HG03066 (cell line): ENCODE measurements around the gene CDC25A.
A peak's percentile ranks its signal among the peaks of the same experiment; 100 is the strongest.

Experiments used
- ATAC-seq: cut with Tn5 transposase; IDR thresholded peaks from one replicate; pipeline ENCODE4 v1.9.1; 2021; ENCODE audit warnings: low read depth; ENCODE audit not compliant: unreplicated experiment

Gene CDC25A

DNA sequence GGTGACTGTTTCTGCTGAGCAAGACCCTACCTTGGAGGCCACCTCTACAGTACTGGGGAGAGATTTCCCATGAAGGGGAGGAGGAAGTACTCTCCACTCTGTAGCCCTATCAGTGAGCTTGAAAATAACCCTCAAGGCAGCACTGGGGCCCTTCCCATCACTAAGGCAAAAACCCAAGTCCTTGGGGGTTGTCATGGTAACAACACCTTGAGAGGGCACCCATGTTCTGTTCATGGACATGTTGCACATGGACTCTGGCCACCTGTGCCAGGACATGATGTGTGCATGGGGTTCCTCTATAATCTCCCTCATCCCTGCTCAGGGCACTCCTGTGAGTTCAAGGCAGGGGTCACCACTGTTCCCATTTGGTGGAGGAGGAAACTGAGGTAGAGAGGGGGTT lies 10.9 kb upstream of the CDC25A start:
- ATAC-seq = no peak

DNA sequence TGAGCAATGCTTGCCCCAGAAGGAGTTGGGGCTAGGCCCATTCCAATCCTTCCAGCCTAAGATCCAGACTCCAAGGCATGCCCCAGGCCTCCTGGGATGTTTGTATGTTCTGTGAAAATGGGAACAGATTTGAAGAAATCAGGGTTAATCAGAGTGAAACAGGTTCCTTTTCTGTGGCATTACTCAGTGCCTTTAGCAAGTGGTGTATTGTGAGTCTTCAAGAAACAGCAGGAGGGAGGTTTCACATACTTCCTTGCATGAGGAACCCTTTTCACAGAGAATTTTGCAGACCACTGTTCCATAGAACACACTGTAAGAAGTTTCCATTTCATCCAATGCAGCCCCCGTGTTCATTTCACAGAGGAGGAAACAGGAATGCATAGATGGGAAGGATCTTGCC lies 8.4 kb upstream of the CDC25A start:
- ATAC-seq = no peak

DNA sequence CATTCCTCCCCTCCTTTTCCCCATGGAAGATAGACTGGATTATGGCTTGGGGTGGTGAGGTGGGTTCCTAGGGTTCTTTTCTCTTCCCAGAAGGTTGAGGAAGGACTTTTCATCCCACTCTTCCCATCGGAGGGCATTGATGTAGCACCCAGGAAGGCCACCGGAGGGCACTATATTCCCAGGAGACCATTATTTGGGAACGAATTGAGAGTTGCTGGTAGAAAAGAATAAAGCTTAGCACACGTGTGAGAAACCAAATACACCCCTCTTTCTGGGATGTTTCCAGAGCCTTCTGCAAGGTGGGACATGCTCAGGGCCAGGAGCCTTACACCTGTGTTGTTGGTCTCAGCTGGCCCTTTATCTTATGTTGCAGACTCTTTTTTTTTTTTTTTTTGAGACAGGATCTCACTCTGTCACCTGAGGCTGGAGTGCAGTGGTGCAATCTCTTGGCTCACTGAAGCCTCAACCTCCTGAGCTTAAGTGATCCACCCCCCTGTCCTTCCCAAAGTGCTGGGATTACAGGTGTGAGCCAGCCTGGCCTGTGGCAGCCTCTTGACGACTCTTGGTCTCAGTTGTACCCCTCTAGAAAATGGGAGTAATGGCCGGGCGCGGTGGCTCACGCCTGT lies 6.3 kb upstream of the CDC25A start:
- ATAC-seq = no peak

DNA sequence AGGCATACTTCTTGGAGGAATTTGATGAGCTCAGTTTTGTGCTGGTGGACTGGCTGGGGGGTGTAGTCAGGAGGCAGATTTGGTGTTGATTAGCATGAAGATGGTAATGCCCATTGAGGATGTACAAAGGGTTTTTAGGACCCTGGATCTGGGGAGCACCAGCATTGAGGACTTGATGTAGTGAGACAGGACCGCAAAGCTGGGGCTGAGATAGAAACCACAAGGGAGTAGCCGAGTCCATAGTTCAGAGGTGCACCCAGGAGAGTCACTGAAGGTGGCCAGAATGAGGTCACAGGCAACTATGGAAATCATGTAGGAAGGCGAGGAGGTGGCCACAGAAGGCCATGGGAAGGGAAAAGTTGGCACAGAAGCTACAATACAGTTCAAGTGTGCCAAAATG lies 2.7 kb upstream of the CDC25A start:
- no peak for ATAC-seq

DNA sequence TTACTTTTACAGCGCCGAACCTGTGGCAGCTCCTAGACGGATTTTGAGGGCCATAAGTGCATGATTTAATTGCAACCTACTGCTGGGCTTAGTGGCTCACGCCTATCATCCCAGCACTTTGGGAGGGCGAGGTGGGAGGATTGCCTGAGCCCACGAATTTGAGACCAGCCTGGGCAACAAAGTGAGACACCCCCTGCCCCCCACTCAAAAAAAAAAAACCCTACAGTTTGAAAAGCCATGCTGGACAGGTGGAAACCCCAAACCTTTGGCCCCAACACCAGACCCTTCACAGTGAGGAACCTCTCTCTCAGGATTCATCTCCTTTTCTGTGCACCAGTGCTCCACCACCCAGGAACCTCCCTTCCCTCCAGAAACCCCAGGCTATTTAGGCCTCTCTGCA lies 1.1 kb upstream of the CDC25A start:
- no peak for ATAC-seq

DNA sequence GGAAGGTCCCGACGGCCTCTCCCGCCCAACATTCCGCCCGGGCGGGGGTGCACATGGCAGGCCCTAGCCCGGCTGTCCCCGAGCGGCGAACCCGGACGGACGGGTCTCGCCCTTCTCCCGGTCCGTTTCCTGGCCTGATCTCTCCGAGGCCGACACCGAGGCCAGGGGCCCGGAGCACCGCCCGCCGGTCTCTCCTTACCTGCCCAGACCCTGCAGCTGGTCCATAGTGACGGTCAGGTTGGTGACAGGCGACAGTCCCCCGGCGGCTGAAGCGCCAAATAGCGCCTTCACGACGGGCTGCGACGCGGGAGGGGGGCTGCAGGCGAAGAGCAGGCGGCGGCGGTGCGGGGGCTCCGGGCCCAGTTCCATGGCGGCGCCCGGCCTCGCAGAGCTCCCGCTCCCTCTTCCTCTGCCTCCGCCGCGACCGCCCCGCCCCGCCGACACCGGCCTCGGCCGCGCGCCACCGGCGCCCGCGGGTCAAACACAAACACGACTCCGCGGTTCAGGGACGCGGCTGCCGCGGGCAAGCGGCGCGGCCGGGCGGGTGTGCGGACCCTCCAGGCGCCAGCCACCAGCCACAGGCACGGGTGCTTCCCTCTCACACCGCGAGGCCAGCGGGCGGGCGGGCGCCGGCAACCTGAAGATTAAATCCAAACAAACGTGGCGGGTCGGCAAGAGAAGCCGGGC lies 495 bp downstream of the CDC25A start:
- peak; percentile 21 for ATAC-seq

DNA sequence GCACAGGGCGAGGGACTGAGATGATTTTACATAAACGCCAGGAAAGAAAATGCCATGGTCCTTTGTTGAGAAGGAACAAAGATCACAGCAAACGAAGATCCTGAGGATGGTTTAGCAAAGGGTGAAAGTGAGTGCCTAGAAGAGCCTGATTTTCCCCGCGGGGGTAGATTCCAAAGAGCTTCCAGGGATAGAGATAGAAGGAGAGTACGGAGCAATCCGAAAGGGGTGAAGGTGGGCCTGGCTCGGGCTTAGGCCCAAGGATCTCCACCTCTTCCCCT lies 977 bp downstream of the CDC25A start:
- no peak for ATAC-seq

DNA sequence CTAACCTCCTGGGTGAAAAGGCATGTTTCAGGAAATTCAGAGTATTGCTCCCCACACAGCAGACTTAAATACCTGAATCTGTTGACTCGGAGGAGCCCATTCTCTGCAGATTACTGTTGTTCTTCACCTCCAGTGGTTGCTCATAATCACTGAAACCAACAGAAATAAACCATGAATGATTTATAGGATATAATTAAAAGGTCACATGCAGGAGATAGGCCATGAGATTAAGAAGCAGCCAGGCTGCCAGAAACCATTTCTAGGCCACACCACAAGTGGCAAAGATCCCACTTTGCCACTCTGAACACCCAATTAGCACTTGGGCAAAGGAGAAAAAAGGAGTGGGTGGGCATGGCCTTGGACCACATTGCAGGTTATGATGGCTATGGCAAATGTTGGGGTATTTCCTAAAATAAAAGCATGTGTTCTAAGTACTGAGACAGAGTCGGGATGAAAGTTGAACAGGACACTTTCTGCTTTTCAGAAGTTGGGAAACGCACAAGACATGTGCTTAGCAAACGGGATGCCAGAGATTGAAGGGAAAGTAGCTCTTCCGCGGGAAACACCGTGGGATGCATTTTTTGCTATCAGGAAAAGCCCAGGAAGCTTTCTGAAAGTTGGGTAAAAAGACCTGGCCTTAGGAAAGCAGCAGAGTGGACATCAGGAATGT lies 1.5 kb downstream of the CDC25A start:
- no peak for ATAC-seq

DNA sequence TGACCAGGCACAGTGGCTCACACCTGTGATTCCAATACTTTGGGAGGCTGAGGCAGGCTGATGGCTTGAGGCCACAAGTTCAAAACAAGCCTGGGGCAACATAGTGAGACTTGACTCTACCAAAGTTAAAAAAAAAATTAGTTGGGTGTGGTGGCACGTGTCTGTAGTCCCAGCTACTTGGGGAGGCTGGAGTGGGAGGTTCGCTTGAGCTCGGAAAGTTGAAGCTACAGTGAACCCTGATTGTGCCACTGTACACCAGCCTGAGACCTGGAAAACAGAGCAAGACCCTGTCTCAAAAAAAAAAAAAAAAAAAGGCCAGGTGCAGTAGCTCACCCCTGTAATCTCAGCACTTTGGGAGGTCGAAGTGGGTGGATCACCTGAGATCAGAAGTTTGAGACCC lies 3.1 kb downstream of the CDC25A start:
- no peak for ATAC-seq

DNA sequence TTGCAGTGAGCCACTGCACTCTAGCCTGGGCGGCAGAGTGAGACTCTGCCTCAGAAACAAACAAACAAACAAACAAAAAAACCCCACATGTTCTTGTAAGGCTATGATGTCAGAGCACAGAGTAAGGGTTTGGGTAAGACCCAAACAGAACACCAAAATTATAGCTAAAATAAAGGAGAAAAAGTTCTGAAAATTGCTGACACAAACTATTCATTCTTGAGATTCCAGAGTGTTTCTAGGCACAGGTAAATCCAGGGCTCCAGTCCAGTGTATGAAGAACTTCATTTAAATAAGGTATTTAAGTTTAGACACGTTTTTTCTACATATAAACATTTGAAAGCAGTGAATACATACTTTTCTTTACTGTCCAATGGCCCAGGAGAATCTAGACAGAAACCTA lies 3.9 kb downstream of the CDC25A start:
- no peak for ATAC-seq

DNA sequence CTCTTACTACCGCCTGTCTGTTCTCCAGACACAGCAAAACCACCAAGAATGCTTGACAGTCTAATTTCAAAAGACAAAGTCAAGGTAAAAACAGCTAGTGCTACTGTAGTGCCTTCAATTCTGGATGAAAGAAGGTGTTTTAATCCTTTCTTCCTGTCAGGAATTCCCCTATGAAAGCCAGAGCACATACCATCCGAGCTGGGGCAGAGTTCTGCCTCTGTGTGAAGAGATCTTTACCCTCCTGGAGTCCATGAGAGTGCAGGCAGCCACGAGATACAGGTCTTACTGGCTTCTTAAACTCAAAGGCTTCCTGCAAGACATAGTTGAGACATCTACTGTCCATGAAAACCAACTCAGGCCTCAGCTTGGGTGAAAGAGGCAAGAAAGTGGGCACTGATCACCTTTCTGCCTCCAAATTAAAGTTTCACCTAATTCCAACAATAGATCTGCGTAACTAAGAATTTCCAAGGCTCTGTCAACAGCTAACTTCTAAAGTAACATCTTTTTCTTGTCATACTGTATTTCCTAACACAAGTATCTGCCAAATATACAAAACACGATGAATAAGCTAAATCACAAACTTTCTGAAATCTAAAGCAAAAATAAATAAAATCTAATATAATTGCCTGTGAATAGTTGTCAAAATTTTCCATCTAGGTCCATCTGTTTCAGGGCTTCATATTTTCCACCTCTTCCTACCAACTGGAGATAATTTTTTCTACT lies 7.5 kb downstream of the CDC25A start:
- no peak for ATAC-seq

DNA sequence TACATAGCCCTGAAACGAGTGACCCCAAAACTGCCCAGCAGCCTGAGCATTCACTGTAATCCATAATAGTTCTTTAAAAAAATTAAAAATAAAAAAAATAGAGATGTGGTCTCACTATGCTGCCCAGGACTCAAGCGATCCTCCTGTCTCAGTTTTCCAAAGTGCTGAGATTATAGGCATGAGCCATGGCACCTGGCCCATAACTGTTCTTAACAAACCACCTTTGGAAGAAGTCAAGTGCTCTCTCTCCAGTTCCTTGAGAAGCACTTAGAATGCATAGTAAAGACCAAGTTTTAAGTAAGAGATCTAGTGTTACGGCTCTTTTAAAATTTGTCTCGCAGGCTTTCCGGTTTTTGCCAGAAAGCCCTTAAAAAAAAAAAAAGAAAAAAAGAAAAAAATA lies 8.2 kb downstream of the CDC25A start:
- no peak for ATAC-seq

DNA sequence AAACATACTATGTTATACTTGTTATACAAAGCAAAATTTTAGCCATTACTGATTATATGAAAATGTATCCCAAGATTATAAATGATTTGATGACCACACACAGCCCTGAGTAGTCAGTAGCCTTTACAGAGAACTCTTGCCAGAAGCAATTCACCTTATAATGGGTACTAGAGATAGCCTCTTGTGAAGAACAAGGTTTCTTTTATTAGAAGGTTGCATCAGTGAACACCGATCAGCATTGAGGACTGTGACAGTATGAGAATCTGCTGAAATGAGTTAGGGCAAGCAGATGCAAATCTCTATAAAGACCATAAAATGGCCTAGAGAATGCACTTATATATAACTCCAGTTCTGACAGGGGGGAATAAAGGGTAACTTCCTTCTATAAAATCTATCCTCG lies 10.1 kb downstream of the CDC25A start:
- ATAC-seq = no peak

DNA sequence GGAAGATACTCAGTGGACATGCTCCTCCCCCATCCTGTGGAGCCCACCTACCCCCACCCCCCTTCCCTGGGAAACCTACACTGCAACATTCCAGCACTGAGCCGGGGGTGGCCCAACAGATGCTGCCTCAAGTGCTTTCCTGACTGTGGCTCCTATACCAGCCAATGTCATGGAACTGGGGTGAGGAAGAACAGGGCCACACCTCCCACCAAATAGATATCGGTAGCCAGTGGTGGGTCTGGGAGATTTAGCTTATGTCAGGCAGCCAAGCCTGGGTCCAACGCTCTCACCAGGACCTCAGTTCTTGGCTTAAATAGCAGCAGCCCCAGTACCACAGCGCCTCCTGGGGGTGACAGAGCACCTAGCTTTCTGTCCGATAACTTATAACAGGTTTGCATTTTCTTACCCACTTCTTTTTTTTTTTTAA lies 30.3 kb downstream of the CDC25A start:
- no peak for ATAC-seq

DNA sequence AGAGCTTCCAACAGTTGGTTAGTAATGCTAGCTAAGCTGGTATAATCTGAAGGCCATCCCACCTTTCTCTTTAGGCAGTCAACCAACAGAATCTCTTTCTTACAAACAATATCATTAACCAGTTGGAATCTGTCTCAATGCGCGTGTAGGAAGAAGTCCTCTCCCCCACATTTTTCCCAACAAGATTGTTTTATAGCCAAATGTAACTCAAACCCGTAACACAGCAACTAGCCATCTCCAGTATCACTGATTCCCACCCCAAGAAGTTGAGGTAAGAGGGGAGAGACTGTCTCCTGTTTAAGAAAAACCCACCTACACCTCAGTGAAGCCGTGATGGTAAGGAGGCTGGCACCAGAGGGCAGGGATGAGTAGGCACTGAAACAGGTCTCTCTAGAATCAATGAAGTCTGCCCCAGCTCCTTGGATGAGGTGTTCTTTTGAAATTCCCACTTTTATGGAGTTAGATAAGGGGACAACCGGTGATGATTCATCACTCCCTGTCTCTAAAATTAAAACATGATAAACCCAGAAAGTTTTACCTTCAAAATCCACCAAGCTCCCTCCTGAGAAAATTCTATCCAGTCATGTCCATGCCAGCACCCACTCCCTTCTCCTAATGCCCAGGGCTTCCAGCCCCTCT lies 30.9 kb downstream of the CDC25A start:
- no peak for ATAC-seq

DNA sequence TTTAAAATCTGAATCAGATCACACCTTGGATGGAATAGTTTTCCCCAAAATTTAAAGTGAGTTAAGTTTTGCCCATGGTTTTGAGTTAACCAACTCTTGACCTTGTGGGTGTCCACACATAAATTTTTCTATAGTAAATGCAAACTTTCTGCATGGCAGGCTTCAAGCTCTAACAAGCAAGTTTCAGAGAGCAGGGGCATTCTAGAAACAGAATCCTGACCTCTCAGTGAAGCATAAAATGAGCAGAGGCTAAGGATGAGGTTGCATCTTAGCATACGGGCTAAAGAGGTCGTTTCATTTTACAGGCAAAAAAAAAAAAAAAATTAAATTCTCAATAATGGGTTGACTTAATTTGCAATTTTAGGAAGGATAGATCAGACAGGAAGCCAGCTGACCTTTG lies 32.1 kb downstream of the CDC25A start:
- no peak for ATAC-seq

DNA sequence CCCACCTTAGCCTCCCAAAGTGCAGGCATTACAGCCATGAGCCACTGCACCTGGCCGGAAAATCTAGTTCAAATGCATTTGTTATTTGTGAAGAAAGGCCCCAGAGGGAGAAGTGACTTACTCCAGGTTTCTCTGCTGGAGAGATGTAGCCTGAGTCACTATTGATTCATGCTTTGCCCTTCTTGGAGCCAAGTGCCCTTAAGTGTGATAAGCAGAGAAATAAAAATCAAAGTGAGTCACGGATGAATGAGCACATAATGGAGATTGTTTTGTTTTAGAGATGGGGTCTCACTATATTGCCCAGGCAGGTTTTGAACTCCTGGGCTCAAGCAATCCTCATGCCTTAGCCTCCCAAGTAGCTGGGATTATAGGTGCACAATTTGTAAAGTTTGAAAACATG lies 33.1 kb downstream of the CDC25A start:
- no peak for ATAC-seq

DNA sequence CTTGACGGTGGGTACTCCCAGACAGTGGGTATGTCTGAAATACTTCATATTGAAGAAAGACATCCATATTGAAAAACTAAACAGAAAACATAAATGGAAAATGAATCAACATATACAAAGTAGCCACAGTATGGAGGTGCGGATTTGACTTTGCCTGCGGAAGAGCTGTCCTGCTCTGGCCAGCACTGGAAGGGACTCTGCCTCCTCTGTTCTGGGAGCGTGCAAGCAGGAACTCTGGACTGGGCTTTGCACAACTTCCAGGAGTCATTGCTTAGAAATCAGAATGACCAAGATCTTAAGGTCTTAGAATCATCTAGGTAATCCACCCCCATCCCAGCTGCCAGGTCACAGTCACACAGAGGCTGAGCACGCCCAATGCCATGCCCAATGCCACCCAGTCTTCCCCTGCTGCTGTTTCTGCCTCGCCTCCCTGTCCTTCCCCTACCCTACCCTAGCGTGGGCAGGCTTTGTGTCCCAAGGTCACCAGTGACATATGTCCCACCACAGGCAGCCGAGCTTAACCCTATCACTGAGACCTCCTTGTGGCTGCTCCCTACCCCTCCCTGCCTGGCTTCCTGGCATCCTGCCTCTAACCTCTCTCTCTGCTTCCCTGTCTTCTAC lies 36.3 kb downstream of the CDC25A start:
- no peak for ATAC-seq

DNA sequence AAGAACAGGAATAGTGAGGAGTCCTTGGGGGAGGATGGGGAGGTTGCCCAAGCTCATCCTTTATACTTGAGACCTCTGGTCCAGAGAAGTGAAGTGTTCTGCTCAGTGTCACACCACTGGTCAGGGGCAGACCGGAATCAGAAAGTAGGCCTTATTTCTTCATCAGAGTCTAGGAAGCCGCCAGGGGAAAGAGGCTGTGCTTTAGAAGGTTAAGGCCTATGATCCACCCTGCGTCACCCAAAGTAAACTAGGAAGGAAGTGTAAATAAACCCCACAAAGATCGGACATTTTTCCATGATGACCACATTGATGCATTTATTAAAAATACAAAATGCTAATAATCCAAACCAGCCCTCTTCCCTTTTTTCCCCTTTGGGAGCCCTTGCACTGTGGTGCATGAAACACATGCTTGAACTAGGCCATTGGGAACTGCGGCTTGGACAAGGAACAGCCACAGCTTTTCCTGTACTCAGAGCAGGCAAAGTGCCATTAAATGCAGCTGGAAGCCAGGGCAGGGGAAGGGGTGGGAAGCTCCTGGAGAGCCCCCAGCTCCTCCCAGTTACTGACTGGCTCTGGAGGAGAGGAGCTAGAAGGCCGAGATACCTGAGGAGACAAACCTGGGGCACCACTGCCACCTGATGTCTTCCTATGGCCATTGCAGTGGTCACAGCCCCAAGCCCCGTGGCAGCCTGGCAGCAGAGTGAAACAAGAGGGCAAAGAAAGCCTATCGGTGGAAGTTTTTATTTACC lies 37.0 kb downstream of the CDC25A start:
- ATAC-seq = peak; percentile 76

DNA sequence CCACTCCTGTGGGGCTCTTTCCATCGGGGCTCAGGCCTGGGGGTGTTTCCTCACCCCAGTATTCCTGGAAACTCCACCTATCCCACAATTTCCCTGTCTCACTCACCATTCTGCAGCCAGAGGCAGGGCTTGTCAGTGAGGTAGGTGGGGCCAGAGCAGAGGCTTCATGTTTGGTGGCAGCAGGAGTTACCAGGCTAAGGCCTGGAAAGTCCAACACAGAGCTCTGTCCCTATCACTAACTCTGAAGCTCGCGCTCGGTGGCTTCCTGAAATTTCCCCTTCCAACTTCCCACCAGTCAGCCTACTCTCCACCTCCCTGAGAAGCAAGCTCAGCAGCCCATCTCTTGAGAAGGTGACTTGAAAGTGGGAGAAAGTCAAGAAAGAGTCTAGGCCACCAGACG lies 44.2 kb downstream of the CDC25A start:
- ATAC-seq = no peak
